ENCODE results near the gene SAMD4B.
"Not testable (repeated sequence)": the region's sequence is repeated elsewhere in the genome, so short reads cannot be mapped to it uniquely, and the experiment has no call there.

SAMD4B gene

DNA sequence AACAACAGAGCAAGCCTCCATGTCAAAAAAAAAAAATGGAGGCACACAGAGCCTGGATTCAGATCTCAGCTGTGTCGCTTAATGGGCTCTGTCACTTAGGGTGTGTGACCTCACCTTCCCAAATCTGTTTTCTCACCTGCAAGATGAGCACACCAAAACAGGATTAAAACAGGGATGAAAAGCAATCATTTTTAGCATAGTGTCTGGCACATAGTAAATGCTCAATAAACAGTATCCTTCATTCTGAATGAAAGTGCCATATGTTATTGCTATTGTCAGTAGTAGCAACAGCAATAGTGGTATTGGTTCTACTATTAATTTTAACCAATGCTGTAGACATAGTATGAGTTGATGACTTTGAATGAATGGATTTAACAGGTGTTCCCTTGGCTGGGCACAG is 23.3 kb downstream of the SAMD4B start:
- no peak overlapping the region for H3K27ac ChIP-seq (ENCODE audit: insufficient read depth, low read depth, low read length, poor library complexity, severe bottlenecking)
- H3K36me3 ChIP-seq (ENCODE audit: control insufficient read depth, insufficient read depth, low read length) = peaks cover 32% of the 10 kb centered on the region
- H3K9me3 ChIP-seq (ENCODE audit: control insufficient read depth, low read length) = no peaks in the 10 kb centered on the region
- H3K4me3 ChIP-seq (ENCODE audit: insufficient read depth, low read depth, low read length) = no peak overlapping the region
- H3K4me1 ChIP-seq (ENCODE audit: control insufficient read depth, insufficient read depth, low read length) = no peaks in the 10 kb centered on the region
- WGBS, 2 experiments = 89 to 98% methylated on average over 1 of the region's 1 CpG
- no peaks in the 10 kb centered on the region for H3K27me3 ChIP-seq (ENCODE audit: control insufficient read depth, insufficient read depth, low read length, poor library complexity, severe bottlenecking)

DNA sequence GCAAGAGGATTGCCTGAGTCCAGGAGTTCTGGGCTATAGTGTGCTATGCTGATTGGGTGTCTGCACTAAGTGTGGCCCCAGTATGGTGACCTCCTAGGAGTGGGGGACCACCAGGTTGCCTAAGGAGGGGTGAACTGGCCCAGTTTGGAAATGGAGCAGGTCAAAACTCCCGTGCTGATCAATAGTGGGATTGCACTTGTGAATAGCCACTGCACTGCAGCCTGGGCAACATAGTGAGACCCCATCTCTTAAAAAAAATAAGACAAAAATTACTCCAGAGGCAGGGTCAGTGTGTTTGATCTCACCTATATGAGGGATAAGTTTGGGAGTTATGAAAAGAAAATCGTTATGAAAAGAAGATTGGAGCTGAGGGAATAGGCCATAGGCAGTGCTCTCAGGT is 27.0 kb downstream of the SAMD4B start:
- Histone ChIP-seq H3K9me3 (ENCODE audit: control insufficient read depth, low read length) (no peaks in the 10 kb centered on the region), H3K4me1 (ENCODE audit: control insufficient read depth, insufficient read depth, low read length) (no peaks in the 10 kb centered on the region), H3K27me3 (ENCODE audit: control insufficient read depth, insufficient read depth, low read length, poor library complexity, severe bottlenecking) (no peaks in the 10 kb centered on the region), H3K27ac (ENCODE audit: insufficient read depth, low read depth, low read length, poor library complexity, severe bottlenecking) (no peak overlapping the region), H3K4me3 (ENCODE audit: insufficient read depth, low read depth, low read length) (no peak overlapping the region), H3K36me3 (ENCODE audit: control insufficient read depth, insufficient read depth, low read length) (peaks cover 42% of the 10 kb centered on the region)
- WGBS, 2 experiments = 88 to 93% methylated on average over 2 of the region's 2 CpGs

DNA sequence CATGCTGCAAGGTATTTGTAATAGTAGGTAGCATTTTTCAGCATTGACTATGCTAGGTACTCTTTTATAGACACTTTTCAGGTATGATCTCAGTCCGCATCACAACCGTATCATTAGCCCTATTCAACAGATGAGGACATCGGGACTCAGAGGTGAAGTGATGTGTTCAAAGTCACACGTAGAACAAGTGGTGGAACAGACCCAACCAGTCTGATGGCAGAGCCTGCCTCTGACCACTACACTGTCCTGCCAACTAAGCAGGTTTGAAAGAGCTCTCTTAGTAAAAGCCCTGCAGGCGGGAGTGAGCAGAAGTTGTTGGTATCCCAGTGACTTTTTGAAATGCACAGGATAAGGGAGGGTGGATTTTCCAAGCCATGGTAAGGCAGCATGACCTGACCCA is 28.5 kb downstream of the SAMD4B start:
- 95 to 97% methylated on average over 5 of the region's 5 CpGs for WGBS, 2 experiments
- Histone ChIP-seq H3K9me3 (ENCODE audit: control insufficient read depth, low read length) (no peaks in the 10 kb centered on the region), H3K27me3 (ENCODE audit: control insufficient read depth, insufficient read depth, low read length, poor library complexity, severe bottlenecking) (no peaks in the 10 kb centered on the region), H3K36me3 (ENCODE audit: control insufficient read depth, insufficient read depth, low read length) (peaks cover 36% of the 10 kb centered on the region), H3K27ac (ENCODE audit: insufficient read depth, low read depth, low read length, poor library complexity, severe bottlenecking) (no peak overlapping the region), H3K4me3 (ENCODE audit: insufficient read depth, low read depth, low read length) (no peak overlapping the region), H3K4me1 (ENCODE audit: control insufficient read depth, insufficient read depth, low read length) (no peaks in the 10 kb centered on the region)

DNA sequence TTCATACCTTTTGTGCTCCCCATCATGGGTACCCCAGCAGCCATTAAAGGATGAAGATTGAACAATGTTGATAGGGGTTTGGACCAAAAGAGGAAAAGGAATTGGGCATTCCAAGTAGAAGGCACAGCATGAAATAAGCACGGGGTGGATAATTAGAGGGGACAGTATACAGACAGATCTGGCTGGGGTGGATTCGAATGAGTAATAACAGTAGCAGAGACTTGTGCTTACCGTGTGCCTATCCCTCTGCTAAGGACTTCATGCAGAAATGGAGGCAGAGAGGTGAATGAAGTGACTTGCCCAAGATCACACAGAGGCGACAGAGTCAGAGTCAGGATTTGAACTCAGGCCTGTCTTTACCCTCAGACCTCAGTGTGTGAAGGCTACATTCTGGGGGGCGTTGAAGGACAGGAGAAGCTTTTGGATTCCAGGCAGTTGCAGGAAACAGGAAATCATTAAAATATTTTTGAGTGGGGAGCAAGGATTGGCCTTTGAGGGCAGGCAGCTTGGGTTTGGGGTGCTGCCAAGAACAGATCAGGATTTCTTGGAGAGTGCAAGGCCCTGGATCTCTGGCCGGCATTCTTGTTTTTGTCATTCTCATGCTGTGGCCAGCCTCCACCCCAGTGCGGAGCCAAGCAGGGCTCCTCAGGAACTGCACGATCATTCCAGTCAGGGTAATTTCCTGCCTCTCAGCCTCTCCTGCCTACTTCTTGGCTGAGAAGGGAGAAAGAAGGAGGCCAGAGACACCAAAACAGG is 30.0 kb downstream of the SAMD4B start:
- Histone ChIP-seq H3K27me3 (ENCODE audit: control insufficient read depth, insufficient read depth, low read length, poor library complexity, severe bottlenecking) (no peaks in the 10 kb centered on the region), H3K27ac (ENCODE audit: insufficient read depth, low read depth, low read length, poor library complexity, severe bottlenecking) (no peak overlapping the region), H3K9me3 (ENCODE audit: control insufficient read depth, low read length) (no peaks in the 10 kb centered on the region), H3K4me3 (ENCODE audit: insufficient read depth, low read depth, low read length) (no peak overlapping the region), H3K4me1 (ENCODE audit: control insufficient read depth, insufficient read depth, low read length) (no peaks in the 10 kb centered on the region), H3K36me3 (ENCODE audit: control insufficient read depth, insufficient read depth, low read length) (peaks cover 44% of the 10 kb centered on the region)
- WGBS, 2 experiments = 82 to 84% methylated on average over 8 of the region's 8 CpGs

DNA sequence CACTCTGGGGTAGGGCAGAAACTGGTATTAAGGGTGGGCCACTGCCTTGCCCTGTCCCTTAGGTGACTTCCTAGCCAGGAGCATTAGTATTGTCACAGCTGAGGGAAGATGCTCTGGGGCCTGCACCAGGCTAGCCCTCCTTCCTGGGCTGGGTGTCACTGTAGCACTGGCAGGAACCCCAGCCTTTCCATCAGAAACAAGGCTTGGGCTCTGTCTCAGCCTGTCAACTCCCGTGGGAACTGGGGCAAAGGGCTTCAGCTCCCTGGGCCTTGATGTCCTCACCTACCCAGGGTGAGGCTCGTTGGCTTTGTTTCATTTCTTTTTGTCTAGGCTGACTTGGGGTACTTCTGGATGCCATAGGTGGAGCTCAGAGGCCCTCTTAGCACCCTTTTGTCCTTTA is 30.7 kb downstream of the SAMD4B start:
- H3K27me3 ChIP-seq (ENCODE audit: control insufficient read depth, insufficient read depth, low read length, poor library complexity, severe bottlenecking) = no peaks in the 10 kb centered on the region
- H3K27ac ChIP-seq (ENCODE audit: insufficient read depth, low read depth, low read length, poor library complexity, severe bottlenecking) = no peak overlapping the region
- H3K36me3 ChIP-seq (ENCODE audit: control insufficient read depth, insufficient read depth, low read length) = peaks cover 51% of the 10 kb centered on the region
- no peaks in the 10 kb centered on the region for H3K9me3 ChIP-seq (ENCODE audit: control insufficient read depth, low read length)
- no peaks in the 10 kb centered on the region for H3K4me1 ChIP-seq (ENCODE audit: control insufficient read depth, insufficient read depth, low read length)
- 91 to 92% methylated on average over 2 of the region's 2 CpGs for WGBS, 2 experiments
- no peak overlapping the region for H3K4me3 ChIP-seq (ENCODE audit: insufficient read depth, low read depth, low read length)

DNA sequence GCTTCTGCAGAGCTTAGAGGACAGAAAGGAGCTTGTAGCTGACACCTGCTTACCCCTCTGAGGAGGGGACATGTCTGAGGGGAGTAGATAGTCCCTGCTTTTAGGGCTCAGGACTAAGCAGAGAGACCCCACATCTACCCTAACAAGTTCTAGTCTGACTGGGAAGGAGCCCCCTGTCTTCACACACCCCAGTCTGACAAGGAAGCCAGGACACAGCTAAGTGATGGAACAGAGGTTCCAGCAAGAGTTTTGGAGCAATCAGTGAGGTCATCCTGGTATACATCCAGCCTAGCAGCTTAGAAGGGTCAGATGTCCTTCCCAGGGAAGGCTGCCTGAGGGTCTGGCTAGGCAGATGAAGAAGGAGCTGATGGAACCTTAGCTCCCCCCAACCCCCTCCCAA is 33.7 kb downstream of the SAMD4B start:
- H3K4me1 ChIP-seq (ENCODE audit: control insufficient read depth, insufficient read depth, low read length) = no peaks in the 10 kb centered on the region
- H3K27ac ChIP-seq (ENCODE audit: insufficient read depth, low read depth, low read length, poor library complexity, severe bottlenecking) = no peak overlapping the region
- peaks cover 58% of the 10 kb centered on the region for H3K36me3 ChIP-seq (ENCODE audit: control insufficient read depth, insufficient read depth, low read length)

DNA sequence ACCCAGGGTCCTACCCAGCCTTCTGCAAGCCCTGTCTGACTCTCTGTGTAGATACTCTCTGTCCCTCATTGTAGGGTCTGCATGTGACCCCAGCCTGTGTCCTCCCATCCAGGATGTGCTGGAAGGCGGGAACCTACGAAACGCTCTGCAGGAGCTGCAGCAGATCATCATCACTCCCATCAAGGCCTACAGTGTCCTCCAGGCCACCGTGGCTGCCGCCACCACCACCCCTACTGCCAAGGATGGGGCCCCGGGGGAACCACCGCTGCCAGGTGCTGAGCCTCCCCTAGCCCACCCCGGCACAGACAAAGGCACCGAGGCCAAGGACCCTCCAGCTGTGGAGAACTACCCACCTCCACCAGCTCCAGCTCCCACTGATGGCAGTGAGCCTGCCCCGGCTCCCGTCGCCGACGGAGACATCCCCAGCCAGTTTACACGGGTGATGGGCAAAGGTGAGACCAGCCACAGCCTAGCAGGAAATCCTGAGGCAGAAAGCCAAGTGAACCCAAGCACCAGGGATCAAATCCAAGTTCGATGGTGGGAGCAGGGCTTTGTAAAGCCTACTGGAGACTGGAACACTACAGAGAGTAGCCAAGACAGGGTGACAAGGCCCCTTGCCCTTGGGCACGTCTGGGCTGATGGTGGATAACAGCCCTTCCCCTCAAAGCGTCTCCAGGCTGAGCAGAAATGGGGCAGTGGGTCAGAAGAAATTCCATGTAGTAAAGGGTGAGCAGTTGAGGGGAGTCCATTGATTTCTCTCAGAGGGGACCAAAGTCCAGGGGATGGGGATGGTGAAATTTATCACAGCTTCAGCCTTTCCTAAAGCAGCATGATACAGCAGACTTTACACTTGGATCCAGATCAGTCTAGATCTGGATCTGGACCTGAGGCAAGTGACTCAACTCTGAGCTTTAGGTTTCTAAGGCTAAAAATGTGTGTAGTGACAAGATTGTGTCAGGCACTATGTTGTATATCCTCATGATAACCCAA is 35.4 kb downstream of the SAMD4B start:
- Histone ChIP-seq H3K27me3 (ENCODE audit: control insufficient read depth, insufficient read depth, low read length, poor library complexity, severe bottlenecking) (no peaks in the 10 kb centered on the region), H3K4me1 (ENCODE audit: control insufficient read depth, insufficient read depth, low read length) (no peaks in the 10 kb centered on the region), H3K9me3 (ENCODE audit: control insufficient read depth, low read length) (no peaks in the 10 kb centered on the region), H3K4me3 (ENCODE audit: insufficient read depth, low read depth, low read length) (no peak overlapping the region), H3K27ac (ENCODE audit: insufficient read depth, low read depth, low read length, poor library complexity, severe bottlenecking) (no peak overlapping the region), H3K36me3 (ENCODE audit: control insufficient read depth, insufficient read depth, low read length) (peaks cover 59% of the 10 kb centered on the region)
- 93% methylated on average over 18 of the region's 18 CpGs for WGBS, 2 experiments

More for the DNA sequence above, 33.7 kb downstream of the SAMD4B start:
- Histone ChIP-seq H3K27me3 (ENCODE audit: control insufficient read depth, insufficient read depth, low read length, poor library complexity, severe bottlenecking) (no peaks in the 10 kb centered on the region), H3K4me3 (ENCODE audit: insufficient read depth, low read depth, low read length) (no peak overlapping the region), H3K9me3 (ENCODE audit: control insufficient read depth, low read length) (no peaks in the 10 kb centered on the region)

DNA sequence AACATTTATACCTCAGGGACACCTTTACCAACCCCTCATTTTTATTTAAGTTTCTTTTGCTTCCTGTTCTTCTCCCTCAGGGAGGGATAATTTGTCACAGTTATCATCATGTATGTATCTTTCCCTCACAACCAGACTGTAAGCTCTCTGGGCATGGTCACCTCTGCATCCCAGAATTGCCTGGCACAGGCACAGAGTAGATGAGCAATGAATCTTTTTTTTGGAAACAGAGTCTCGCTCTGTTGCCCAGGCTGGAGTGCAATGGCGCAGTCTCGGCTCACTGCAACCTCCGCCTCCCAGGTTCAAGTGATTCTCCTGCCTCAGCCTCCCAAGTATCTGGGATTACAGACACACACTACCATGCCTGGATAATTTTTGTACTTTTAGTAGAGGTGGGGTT is 37.1 kb downstream of the SAMD4B start:
- H3K36me3 ChIP-seq (ENCODE audit: control insufficient read depth, insufficient read depth, low read length) = peaks cover 67% of the 10 kb centered on the region
- H3K4me3 ChIP-seq (ENCODE audit: insufficient read depth, low read depth, low read length); H3K9me3 ChIP-seq (ENCODE audit: control insufficient read depth, low read length); H3K27me3 ChIP-seq (ENCODE audit: control insufficient read depth, insufficient read depth, low read length, poor library complexity, severe bottlenecking); H3K27ac ChIP-seq (ENCODE audit: insufficient read depth, low read depth, low read length, poor library complexity, severe bottlenecking); H3K4me1 ChIP-seq (ENCODE audit: control insufficient read depth, insufficient read depth, low read length): not testable (repeated sequence)
- WGBS, 2 experiments = 94 to 97% methylated on average over 4 of the region's 4 CpGs

DNA sequence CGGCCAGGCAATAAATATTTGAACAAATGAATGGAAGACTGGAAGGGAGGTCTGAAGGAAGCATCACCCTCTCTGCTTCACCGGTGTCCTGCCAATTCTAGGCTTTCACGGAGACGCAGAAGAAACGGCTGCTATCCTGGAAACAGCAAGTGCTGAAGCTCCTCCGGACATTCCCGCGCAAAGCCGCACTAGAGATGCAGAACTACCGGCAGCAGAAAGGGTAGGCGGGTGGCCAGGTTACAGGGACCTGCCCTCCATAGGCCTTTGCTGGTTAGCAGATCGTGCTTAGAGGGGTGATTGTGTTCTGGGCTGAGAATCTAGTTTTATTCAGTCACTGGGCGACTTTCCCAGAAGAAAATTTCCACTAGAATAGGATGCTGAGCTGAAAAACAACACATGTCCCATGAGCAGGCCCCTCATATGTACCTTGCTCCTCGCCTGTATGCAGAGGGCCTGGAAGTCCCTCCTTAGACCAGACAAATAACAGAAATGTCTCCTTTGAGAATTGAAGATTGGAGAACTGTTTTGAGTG is 37.7 kb downstream of the SAMD4B start:
- Histone ChIP-seq H3K9me3 (ENCODE audit: control insufficient read depth, low read length) (no peaks in the 10 kb centered on the region), H3K4me3 (ENCODE audit: insufficient read depth, low read depth, low read length) (no peak overlapping the region), H3K4me1 (ENCODE audit: control insufficient read depth, insufficient read depth, low read length) (no peaks in the 10 kb centered on the region), H3K27me3 (ENCODE audit: control insufficient read depth, insufficient read depth, low read length, poor library complexity, severe bottlenecking) (no peaks in the 10 kb centered on the region), H3K27ac (ENCODE audit: insufficient read depth, low read depth, low read length, poor library complexity, severe bottlenecking) (no peak overlapping the region), H3K36me3 (ENCODE audit: control insufficient read depth, insufficient read depth, low read length) (peaks cover 67% of the 10 kb centered on the region)
- WGBS, 2 experiments = 96% methylated on average over 14 of the region's 14 CpGs

Measured in ectodermal cell (in vitro differentiated cells).